HUES48 (cell line): ENCODE measurements around the gene NADK.
"Not testable (repeated sequence)": the region's sequence is repeated elsewhere in the genome, so short reads cannot be mapped to it uniquely, and the experiment has no call there.

Source experiments
- H3K27ac ChIP-seq: one replicate; pipeline ENCODE4 v1.7.0; 2013; ENCODE audit warnings: low read depth, low read length, inconsistent platforms
- H3K27me3 ChIP-seq: 2 replicates; pipeline ENCODE4 v1.6.1; 2013; ENCODE audit warnings: mild to moderate bottlenecking, low read length; ENCODE audit not compliant: control insufficient read depth, insufficient read depth
- H3K36me3 ChIP-seq: 2 replicates; pipeline ENCODE4 v1.6.1; 2013; ENCODE audit warnings: low read length; ENCODE audit not compliant: control insufficient read depth, insufficient read depth
- H3K4me1 ChIP-seq: 2 replicates; pipeline ENCODE4 v1.6.1; 2013; ENCODE audit warnings: mild to moderate bottlenecking, low read length; ENCODE audit not compliant: control insufficient read depth, insufficient read depth
- H3K4me3 ChIP-seq: 2 replicates; pipeline ENCODE4 v1.5.1; 2013; ENCODE audit warnings: mild to moderate bottlenecking, low read depth, low read length
- H3K9ac ChIP-seq: 2 replicates; pipeline ENCODE4 v1.6.1; 2013; ENCODE audit warnings: mild to moderate bottlenecking, low read depth, low read length, moderate library complexity
- H3K9me3 ChIP-seq: 2 replicates; pipeline ENCODE4 v1.6.1; 2013; ENCODE audit warnings: low read length; ENCODE audit not compliant: control insufficient read depth, insufficient read depth

The NADK gene

DNA sequence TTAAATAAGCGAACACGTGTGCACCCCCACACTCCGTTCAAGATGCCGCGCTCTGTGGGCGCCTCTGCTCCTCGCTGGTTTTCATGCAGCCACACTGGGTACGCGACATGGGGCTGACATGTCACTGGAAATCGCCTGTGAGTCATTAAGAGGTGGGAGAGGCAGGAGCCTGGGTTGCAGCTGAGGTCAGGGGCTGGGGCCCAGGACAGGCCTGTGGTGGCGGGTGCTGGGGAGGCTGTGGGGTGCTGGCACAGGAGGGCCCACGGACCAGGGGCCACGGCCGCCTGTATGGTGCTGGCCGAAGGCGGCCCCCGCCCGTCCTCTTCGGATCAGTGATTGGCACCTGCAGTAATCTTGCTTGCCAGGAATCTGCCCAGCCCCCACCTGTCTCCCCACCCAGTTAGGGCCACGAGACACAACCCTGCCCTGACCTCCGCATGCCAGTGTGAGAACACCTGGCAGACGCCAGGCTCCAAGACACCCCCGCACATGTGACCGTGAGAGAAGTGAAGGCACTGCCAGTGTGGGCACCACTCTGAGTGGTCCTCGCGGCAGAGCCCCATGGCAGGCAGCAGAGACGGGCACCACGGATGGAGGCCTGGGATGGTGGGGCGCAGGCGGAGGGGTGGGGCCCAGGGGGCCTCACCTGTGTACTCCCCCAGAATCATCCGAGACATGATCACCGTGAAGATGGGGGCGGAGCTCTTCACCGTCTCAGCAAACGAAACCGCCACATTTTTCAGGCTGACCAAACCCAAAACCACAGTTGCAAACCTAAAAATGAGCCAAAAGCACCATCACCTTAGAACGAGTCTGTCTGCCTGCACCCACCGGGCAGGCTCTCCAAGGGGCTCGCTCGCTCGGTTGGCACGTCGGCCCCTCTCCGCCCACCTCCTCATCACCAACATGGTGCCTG lies 40.3 kb downstream of the NADK start:
- H3K9ac ChIP-seq, H3K27me3 ChIP-seq, H3K27ac ChIP-seq, H3K9me3 ChIP-seq, H3K4me1 ChIP-seq, H3K4me3 ChIP-seq: not testable (repeated sequence)
- peaks cover 12% of the 10 kb centered on the region for H3K36me3 ChIP-seq

- Histone ChIP-seq H3K9me3 (no peaks in the 10 kb centered on the region), H3K36me3 (peaks cover 29% of the 10 kb centered on the region)
Measured at GRCh38 chr1:1732381-1732780, 45.9 kb downstream of the NADK start.

GRCh38 chr1:1730870-1731269 lies 47.4 kb downstream of the NADK start:
- Histone ChIP-seq H3K4me1 (no peaks in the 10 kb centered on the region), H3K27me3 (no peaks in the 10 kb centered on the region), H3K4me3 (no peak overlapping the region), H3K27ac (no peak overlapping the region), H3K9ac (no peak overlapping the region), H3K9me3 (no peaks in the 10 kb centered on the region), H3K36me3 (peaks cover 29% of the 10 kb centered on the region)

More at GRCh38 chr1:1732381-1732780, 45.9 kb downstream of the NADK start:
- Histone ChIP-seq H3K4me3 (no peak overlapping the region), H3K4me1 (no peaks in the 10 kb centered on the region), H3K27ac (no peak overlapping the region), H3K27me3 (no peaks in the 10 kb centered on the region), H3K9ac (no peak overlapping the region)

DNA sequence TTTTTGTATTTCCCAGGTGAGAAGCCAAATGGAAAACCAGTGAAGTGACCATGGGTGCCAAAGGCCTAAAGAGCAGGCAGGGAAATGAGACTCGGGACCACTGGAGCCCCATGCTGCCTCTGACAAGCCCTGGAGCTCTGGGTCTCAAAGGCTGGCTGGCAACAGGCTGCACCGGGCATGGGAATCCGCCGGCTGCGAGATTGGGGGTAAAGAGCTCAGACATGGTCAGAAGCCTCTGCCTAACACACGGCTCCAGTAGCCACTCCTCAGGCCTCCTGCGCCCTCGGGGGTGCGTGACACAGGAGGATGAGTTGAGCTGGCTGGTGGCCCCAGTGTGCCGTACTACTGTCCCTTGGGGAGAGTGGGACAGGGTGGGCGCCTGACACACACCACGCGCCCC lies 48.0 kb downstream of the NADK start:
- not testable (repeated sequence) for H3K4me3 ChIP-seq, H3K4me1 ChIP-seq, H3K9ac ChIP-seq, H3K27me3 ChIP-seq, H3K27ac ChIP-seq, H3K9me3 ChIP-seq
- peaks cover 27% of the 10 kb centered on the region for H3K36me3 ChIP-seq

DNA sequence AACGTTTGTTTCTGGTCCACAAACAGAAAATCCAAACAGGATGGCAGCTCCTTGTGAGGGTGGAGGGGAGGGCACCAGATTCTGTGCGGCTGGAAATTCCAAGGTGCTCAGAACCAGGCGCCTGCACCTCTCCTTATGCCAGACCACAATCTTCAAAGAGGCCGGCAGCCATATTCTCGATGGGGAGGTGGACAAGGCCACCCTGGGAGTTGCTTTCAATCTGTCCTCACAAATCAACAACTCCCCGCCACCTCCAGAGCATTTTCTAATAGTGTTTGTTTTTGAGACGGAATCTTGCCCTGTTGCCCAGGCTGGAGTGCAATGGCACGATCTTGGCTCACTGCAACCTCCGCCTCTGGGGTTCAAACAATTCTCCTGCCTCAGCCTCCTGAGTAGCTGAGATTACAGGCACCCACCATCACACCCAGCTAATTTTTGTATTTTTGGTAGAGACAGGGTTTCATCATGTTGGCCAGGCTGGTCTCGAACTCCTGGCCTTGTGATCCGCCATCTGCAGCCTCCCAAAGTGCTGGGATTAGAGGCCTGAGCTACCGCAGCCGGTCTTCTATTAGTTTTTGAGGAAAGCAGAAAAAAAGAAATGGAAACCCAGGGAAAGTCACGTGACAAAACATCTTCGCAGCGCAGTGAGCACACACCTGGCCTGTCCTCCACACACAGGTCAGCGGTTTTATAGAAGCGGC lies 49.0 kb downstream of the NADK start:
- not testable (repeated sequence) for H3K4me1 ChIP-seq, H3K27me3 ChIP-seq, H3K9me3 ChIP-seq, H3K9ac ChIP-seq, H3K4me3 ChIP-seq, H3K27ac ChIP-seq
- H3K36me3 ChIP-seq: peaks cover 22% of the 10 kb centered on the region

DNA sequence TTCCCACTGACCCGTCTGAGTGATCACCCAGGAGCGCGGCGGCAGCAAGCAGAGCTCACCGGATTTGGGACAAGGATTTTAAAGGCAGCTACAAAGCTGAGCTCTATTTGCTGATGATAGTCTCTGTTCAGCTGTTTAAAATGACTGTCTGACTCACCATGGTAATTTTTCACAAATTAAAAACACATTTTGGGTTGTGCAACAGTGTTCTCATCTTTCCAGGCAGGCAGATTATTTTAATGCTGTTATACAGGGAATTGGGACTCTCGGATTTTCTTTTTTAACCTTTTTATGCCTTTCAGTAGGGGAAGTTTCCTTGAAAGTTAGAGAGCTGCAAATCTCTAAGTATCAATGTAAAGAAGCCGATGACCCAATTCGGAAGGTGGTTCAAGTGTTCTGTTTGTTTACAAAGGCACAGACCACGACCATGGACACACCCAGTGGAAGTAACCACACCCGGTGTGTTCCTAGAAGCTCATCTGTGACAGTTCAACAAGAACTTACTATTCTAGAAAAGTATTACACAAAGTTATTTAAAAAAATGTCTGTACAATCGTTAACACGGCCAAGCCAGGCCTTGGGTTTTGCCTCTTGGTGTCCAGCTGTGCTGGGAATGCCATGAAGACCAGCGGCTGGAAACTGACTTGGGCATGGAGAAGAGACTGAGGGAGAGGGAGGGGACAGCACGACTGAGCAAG lies 49.8 kb downstream of the NADK start:
- not testable (repeated sequence) for H3K27me3 ChIP-seq, H3K27ac ChIP-seq, H3K9me3 ChIP-seq, H3K4me3 ChIP-seq, H3K4me1 ChIP-seq, H3K9ac ChIP-seq
- peaks cover 19% of the 10 kb centered on the region for H3K36me3 ChIP-seq

DNA sequence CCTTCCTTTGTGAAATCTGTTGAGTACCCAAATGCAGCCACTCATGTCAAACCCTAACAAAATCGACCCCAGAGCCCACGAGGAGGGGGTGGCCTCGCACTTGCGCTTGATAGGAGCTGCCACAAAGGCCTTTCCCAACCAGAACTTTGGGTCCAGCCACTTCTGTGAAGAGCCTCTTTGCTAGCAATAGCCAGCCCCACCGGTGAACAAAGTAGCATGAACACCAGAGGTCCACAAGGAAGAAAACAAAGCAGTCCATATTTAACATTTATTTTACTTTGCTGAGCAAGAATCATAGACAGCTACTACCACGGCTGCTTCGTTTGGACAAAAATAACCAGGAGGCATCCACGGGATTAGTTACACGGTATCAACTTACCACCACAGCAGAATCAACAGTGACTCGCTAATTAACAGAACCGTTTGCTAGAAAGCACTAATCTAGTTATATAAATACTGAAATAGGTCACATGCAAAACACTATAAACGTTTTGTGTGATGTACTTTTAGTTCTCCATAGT lies 51.1 kb downstream of the NADK start:
- not testable (repeated sequence) for H3K9me3 ChIP-seq, H3K4me1 ChIP-seq, H3K9ac ChIP-seq, H3K4me3 ChIP-seq, H3K27ac ChIP-seq, H3K27me3 ChIP-seq
- peaks cover 11% of the 10 kb centered on the region for H3K36me3 ChIP-seq

GRCh38 chr1:1726088-1726487 lies 52.2 kb downstream of the NADK start:
- not testable (repeated sequence) for H3K4me3 ChIP-seq, H3K4me1 ChIP-seq, H3K9me3 ChIP-seq, H3K27ac ChIP-seq, H3K27me3 ChIP-seq, H3K9ac ChIP-seq
- peaks cover 13% of the 10 kb centered on the region for H3K36me3 ChIP-seq

DNA sequence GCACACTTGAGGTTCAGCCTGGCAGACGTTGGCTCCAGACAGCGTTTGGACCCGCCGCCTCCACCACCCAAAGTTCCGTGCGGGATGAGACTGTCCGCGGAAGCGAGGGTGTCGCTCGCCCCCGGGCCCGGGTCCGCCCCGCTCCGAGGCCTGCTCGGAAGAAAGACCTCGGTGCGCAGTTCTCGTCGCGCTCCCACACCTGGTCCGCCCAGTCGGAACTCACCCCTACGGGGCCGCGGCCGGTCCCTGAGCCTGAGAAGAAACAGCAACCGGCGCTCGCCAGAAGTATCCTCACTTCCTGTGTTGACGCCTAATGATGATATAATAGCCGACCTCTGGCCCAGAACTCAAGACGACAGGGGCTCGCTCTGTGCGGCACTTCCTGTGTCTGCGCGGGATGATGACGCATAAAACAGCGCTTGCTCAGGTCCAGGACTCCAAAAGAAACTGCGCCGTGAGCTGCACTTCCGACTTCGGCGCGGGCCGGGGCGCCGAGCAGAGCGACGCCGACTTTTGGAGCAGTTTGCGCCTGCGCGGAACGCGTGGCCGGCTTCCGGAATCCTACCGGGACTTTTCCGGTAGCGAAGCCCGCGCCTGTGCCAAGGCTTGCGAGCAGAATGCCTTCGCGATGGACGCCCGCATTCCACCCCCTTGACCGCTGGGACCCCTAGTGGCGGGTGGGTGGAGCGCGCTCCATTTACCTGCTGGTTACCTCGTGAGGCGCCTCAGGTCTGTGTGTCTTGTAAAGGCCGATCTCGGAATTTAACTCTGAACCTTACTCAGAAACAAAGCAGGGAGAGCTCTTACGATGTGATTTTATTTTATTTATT lies 54.0 kb downstream of the NADK start, which contains the start of gene CDK11A:
TSS of gene CDK11A (minus strand) at position 323 of the 830 bp plus-strand sequence. CDS start 1,539 bp downstream, outside the sequence.
- H3K27ac ChIP-seq: peak within 1 kb of the TSS; percentile 97
- H3K4me1 ChIP-seq, H3K9me3 ChIP-seq, H3K27me3 ChIP-seq: not testable (repeated sequence)
- peaks cover 19% of the 10 kb centered on the region for H3K36me3 ChIP-seq
- peak within 1 kb of the TSS; percentile 78 for H3K4me3 ChIP-seq
- H3K9ac ChIP-seq: peak within 1 kb of the TSS; percentile 72; the same call in 1 of the 2 replicates

GRCh38 chr1:1721201-1721600 lies 57.1 kb downstream of the NADK start:
- Histone ChIP-seq H3K4me1 (no peaks in the 10 kb centered on the region), H3K27ac (no peak overlapping the region), H3K36me3 (peaks cover 31% of the 10 kb centered on the region), H3K27me3 (no peaks in the 10 kb centered on the region), H3K9me3 (no peaks in the 10 kb centered on the region), H3K9ac (no peak overlapping the region), H3K4me3 (no peak overlapping the region)
